GM18519 (cell line): Measurements from ENCODE around the gene TMPRSS13.
"Not testable (repeated sequence)": the region's sequence is repeated elsewhere in the genome, so short reads cannot be mapped to it uniquely, and the experiment has no call there.

ENCODE experiments used
- ATAC-seq: cut with Tn5 transposase; IDR thresholded peaks from one replicate; pipeline ENCODE4 v1.9.1; 2021; ENCODE audit warnings: mild to moderate bottlenecking, moderate library complexity; ENCODE audit not compliant: unreplicated experiment, low FRiP score

The TMPRSS13 gene

GRCh38 chr11:117931331-117931950 is 2.2 kb upstream of the TMPRSS13 start:
- no peak for ATAC-seq

DNA sequence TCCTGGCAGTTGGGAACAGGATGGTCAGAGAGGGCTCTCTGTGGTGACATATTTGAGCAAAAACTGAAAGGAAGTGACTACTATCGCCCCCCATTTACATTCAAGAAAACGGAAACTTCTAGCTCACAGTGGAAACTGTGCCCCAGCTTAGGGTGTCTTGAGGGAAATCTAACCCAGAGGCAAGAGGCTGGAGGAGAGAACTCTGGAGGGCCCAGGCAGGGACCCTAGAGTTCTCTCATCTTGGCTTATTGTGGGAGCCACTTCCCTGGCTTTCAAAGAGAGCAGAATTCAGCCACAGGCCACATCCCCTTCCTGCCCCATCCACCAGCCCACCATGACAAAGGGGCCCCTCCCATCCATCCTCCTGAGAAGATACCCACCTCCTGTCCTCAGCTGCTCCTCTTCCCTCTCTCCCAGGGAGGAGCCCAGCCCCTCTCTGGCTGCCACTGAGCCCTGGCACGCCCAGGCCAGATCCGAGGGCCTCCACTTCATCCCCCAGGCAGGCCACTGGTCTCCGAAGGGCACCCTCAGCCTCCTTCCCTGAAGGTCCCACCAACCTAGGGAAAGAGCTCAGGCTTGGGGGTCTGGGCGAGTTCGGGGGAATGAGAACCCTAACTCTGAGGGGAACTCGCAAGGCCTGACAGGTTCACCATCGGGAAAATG is 1.6 kb upstream of the TMPRSS13 start:
- no peak for ATAC-seq

DNA sequence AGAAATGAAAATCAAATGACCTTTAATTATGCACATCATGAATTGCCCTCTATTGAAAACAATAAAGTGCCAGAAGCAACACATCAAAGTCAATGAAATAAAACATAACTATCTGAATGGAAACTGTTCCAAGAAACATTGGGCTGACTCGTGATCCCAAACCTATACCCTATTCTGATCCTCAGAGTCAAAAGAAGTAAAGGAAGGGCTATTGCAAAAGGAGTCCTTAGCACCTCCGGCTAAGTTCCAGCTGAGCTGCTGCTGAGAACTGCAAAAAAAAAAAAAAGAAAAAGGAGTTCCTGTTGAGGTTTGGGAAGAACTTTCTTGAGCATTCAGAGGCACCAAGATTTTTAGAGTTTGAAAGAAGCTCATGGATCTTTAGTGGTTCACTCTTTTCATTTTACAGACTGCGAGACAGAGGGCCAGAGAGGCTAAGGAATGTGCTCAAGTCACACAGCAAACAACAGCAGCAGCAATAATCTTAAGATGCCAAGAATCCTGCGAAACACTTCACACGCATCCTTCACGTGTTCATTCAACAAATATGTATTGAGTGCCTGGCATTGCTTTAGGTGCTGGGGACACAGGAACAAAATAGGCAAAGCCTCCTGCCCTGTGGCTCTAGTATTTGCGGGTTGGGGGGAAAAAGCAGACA is 841 bp upstream of the TMPRSS13 start:
- ATAC-seq, result no peak

- ATAC-seq, result no peak
Measured at GRCh38 chr11:117928446-117929141, 608 bp downstream of the TMPRSS13 start.

DNA sequence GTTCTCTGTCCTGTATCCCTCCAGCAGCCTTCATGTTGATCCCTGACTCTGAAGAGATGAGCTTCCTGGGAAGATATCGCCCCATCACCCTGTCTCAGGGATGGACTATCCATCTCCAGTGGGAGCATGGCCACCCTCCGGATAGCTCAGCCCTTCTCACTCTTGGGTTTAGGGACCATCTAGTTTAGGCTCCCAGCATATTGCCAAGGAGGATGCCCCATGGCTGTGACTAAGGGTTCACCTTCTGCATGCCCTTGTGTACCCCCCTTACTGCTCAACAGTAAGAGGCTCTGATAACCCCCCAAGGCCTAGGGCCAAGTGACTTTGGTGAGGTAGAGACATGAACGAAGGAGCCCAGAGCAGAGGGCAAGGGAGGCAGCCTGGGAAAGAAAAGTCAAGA is 1.3 kb downstream of the TMPRSS13 start:
- no peak for ATAC-seq

DNA sequence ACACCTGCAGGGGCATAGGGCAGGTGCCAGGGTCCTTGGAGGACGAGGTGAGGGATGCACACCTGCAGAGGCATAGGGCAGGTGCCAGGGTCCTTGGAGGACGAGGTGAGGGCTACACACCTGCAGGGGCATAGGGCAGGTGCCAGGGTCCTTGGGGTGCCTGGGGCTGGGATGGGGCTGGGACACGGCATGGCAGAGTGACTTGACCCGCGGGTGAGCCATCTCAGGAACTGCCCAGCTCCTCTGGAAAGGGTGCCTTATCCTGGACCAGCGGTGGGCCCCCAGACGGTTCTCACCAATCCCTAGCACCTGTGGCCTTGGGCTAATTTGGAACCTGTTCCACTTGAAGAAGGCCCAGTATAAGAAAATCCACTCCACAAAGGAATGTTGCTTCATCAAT is 3.0 kb downstream of the TMPRSS13 start:
- not testable (repeated sequence) for ATAC-seq

- ATAC-seq, result no peak
Measured at GRCh38 chr11:117925198-117925925, 3.8 kb downstream of the TMPRSS13 start.

- ATAC-seq, result no peak
Measured at GRCh38 chr11:117924631-117925170, 4.5 kb downstream of the TMPRSS13 start.

GRCh38 chr11:117923773-117924172 is 5.4 kb downstream of the TMPRSS13 start:
- ATAC-seq, result no peak

GRCh38 chr11:117923275-117923674 is 5.9 kb downstream of the TMPRSS13 start:
- no peak for ATAC-seq

GRCh38 chr11:117921893-117922292 is 7.3 kb downstream of the TMPRSS13 start:
- no peak for ATAC-seq

- no peak for ATAC-seq
Measured at GRCh38 chr11:117921456-117921855, 7.7 kb downstream of the TMPRSS13 start.

DNA sequence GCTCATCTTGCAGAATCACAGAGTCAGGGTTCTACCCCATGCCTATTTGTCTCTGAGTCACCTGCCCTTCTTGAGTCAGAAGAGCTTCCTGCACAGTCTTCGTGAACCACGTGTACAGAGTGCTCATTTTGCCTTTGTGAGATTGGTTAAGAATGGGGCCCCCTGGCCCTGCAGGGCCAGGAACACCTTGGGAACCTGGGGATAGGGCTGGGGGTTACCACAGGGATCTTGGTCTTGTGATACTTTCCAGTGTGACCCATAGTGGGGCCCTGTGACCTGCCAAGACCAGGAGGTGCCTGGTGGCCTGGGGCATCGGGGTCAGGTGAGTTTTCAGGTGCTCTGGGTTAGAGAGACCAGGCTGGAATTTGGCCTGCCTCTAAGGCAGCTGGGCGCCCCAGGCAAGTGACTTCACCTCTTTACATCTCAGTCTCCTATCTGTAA is 9.4 kb downstream of the TMPRSS13 start:
- no peak for ATAC-seq

GRCh38 chr11:117919341-117919740 is 9.9 kb downstream of the TMPRSS13 start:
- ATAC-seq, result no peak

- ATAC-seq, result no peak
Measured at GRCh38 chr11:117918366-117919255, 10.6 kb downstream of the TMPRSS13 start.

DNA sequence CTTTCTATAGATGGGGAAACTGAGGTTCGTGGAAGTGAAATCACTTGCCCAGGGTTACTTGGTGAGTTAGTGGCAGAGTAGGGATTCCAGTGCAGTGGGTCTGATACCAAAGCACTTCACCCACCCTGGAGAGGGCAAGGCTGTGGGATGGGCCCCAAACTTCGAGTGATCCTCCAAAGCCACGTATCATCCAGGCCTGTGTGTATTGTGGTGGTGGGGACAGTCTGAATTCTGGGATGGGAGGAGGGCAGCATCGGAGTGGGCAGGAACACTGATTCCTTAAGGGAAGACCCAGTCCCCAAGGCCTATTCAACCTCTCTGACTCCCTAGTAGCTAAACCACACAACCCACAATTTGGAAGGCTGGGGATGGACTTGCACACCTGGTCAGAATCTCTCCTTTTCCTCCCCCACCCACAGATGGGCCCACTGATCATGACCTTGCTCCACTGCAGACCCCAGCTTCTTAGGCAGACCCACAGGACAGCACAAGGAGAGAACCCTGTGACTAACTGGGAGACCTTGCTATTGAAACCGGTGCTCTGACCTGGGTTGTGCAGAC is 11.5 kb downstream of the TMPRSS13 start:
- no peak for ATAC-seq

DNA sequence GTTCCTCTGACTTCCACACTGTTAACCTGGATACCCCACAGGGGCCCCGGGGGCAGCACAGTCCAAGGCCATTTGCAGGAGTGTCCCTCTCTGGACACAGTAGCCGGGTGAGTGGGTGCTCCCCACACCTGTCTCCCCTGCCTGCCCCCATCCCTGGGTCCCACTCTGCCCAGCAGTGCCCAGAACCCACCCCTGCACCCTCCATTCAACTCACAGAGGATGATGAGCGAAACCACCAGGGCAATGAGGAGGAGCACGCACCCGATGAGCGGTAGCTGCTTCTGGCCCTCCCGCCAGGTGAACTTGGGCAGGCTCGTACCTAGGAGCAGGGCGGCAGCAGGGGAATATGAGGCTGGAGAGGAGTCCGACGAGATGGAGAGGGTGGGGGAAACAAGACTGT is 12.2 kb downstream of the TMPRSS13 start:
- ATAC-seq, result no peak

DNA sequence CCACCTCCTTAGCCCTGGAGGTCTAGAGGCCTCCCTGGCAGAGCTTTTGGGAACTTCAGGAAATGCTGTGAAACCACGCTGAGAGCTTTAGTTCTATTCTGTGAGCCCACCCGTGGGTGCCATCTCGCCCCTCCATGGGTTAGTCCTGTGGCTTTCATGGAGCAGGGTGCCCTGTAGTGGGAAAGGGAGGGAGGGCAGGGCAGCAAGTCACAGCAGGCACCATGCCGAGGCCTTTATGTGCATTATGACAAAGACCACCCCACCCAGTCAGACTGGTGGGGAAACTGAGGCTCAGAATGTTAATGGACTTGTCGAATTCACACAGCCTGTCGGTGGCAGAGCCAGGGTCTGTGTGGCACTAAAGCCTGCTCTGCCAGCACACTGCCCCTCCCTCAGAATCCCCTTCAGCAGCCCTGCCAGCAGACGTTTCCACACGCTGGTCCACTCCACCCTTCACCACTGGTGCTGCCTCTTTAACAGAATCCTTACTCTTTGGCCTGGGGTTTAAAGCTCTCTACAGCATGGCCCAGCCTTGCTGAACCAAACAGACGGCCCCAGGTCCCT is 13.4 kb downstream of the TMPRSS13 start:
- ATAC-seq, result no peak
